ENCODE results near the gene CD84.
"Not testable (repeated sequence)": the region's sequence is repeated elsewhere in the genome, so short reads cannot be mapped to it uniquely, and the experiment has no call there.

The CD84 gene, protein sequence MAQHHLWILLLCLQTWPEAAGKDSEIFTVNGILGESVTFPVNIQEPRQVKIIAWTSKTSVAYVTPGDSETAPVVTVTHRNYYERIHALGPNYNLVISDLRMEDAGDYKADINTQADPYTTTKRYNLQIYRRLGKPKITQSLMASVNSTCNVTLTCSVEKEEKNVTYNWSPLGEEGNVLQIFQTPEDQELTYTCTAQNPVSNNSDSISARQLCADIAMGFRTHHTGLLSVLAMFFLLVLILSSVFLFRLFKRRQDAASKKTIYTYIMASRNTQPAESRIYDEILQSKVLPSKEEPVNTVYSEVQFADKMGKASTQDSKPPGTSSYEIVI

DNA sequence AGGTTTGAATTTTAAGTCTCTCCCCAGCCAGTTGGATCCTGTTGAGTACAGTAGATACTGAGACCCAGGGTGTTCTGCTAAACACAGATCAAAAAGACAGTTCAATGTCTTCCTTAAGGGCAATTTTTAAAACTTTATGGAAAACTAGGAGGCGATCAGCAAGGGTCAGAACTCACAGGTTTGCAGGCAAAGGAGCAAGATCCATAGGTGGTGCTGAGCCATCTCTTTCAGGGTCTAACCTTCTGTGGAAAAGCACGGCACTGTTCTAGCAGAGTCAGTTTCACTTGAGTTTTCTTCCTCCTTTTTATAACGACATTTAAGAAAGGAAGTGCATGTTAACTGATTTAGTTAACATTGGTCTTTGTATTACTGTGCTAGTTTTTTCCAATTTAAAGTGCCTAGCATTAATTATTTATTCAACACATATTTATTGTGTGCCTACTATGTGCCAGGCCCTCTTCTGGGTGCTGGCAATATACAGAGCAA lies at the start of gene CD84:
TSS of gene CD84 (minus strand) at position 281 of the 486 bp plus-strand sequence. CDS start at position 222, 59 bp downstream.
- peak within 1 kb of the TSS in 9 of 10 experiments; percentile 4 to 52 (median 35); a peak in 16 of 20 replicates for H3K4me3 ChIP-seq
- no peaks in the 10 kb centered on the region for H3K36me3 ChIP-seq
- TF ChIP-seq Cebpa-rat (IDR thresholded peaks at IDR 0.05) = no peak
- H3K9ac ChIP-seq = peak within 1 kb of the TSS; percentile 22 to 81 (median 50); a peak in 20 of 22 replicates
- H3K27me3 ChIP-seq = no peaks in the 10 kb centered on the region
- H3K4me2 ChIP-seq = peak within 1 kb of the TSS; percentile 53 to 97 (median 71)
- H4K20me1 ChIP-seq = no peaks in the 10 kb centered on the region
- H3K4me1 ChIP-seq = peaks cover 31 to 64% (median 38%) of the 10 kb centered on the region in 10 experiments
- peak within 1 kb of the TSS; percentile 47 to 69 (median 63) for H3K27ac ChIP-seq
- H3K9me3 ChIP-seq (replicated peaks in 1 of 11) = peaks cover 10 to 40% (median 16%) of the 10 kb centered on the region in 11 experiments; a peak in 21 of 22 replicates

DNA sequence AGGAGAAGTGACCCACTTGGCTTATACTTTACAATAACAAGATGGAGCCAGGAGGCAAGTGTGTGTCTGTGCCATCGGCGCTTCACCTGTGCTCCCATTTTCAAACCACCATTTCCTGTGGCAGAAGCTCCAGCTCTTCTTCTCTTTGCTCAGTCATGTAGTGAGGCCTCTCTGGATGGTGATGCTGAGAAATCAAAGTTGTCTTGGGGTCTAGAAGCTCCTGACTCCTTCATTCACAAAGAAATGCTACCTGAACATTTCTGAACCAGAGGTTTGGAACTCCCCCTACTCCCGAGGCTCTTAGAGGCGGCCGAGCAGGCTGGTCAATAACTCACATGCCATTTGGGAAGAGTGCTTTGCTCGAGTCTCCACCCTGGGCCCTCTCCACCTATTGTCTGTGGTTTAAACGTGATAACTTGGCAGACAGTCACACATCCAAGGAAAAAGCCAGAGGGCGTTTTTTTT lies 49.5 kb upstream of the CD84 start:
- H3K4me3 ChIP-seq = peak overlapping the region in 5 of 10 experiments; percentile 13 to 42 (median 35); a peak in 4 of 20 replicates
- no peaks in the 10 kb centered on the region for H3K9me3 ChIP-seq (replicated peaks in 1 of 11)
- H3K27me3 ChIP-seq = no peaks in the 10 kb centered on the region
- TF ChIP-seq Cebpa-rat (IDR thresholded peaks at IDR 0.05) = no peak
- H4K20me1 ChIP-seq = no peaks in the 10 kb centered on the region
- H3K27ac ChIP-seq = peak overlapping the region; percentile 62 to 82 (median 77); a peak in 21 of 22 replicates
- H3K36me3 ChIP-seq = peaks cover 0 to 54% (median 1%) of the 10 kb centered on the region in 11 experiments; a peak in 11 of 22 replicates
- peak overlapping the region; percentile 66 to 95 (median 86) for H3K4me2 ChIP-seq
- peaks cover 98 to 100% (median 100%) of the 10 kb centered on the region in 10 experiments for H3K4me1 ChIP-seq
- peak overlapping the region; percentile 34 to 75 (median 53); a peak in 18 of 22 replicates for H3K9ac ChIP-seq

DNA sequence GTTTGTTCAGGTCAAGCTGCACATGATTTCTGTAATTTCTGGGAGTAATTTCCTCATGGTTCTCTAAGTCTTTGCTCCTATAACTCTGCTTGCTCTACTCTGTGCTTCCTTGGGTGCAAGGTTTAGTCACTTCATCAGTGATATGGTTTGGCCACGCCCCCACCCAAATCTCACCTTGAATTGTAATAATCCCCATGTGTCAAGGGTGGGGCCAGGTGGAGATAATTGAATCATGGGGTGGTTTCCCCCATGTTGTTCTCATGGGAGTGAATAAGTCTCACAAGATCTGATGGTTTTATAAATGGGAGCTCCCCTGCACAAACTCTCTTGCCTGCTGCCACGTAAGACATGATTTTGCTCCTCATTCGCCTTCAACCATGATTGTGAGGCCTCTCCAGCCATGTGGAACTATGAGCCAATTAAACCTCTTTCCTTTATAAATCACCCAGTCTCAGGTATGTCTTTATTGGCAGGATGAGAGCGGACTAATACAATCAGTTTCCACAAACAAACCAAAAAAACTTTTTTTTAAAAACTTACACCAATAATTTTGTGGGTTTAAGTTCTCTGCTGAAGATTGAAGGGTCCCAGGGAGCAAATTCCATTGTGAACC lies 48.5 kb upstream of the CD84 start:
- H3K36me3 ChIP-seq = peaks cover 0 to 54% (median 8%) of the 10 kb centered on the region in 11 experiments; a peak in 9 of 22 replicates
- H3K4me1 ChIP-seq = peaks cover 99 to 100% (median 100%) of the 10 kb centered on the region in 10 experiments
- not testable (repeated sequence) for H3K9ac ChIP-seq; H3K27me3 ChIP-seq; H4K20me1 ChIP-seq; H3K9me3 ChIP-seq (replicated peaks in 1 of 11)
- 0 out of 20 replicates have a peak overlapping the region, but pooled peaks of 1 of the 10 experiments have one; percentile 2 for H3K4me3 ChIP-seq
- H3K27ac ChIP-seq = peak overlapping the region in 5 of 11 experiments; percentile 2 to 79 (median 75); a peak in 5 of 22 replicates
- H3K4me2 ChIP-seq = peak overlapping the region; percentile 66 to 95 (median 86); a peak in 21 of 22 replicates

DNA sequence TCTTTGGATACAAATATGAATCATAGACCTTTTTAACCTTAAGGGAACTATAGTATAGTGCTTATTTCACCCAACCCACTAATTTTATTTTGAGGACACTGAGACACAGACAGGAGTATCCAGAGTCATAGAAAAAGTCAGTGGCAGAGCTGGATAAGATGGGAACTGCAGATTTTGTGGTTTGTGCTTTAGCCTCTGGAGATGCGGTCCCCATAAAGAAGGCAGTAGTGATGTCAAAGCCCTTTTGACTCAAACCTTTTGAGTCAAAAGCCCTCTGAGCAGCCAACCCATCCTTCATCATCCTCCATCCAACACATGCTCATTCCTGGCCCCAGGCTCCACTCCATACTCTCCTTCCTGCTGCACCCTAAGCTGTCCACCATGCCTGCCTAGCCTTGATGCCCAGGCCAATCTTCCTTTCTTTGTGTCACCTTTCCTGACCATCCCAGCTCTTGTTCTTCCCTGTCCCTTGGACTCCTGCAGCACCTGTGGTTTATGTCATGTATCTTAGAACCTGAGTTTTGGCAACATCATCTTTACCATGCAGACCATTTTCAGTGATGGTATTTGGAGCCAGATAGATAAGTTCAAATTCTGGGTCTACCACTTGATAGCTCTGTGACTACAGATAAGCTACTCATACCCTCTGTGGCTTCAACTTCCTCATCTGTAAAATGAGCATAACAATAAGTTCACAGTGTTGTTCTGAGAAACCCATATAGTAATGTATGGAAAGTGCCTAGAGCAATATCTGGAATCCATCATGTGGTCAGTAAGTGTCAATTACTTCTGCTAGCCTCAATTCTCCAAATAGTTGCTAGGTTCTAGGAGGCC lies 47.4 kb upstream of the CD84 start:
- Histone ChIP-seq H3K36me3 (peaks cover 0 to 55% (median 11%) of the 10 kb centered on the region in 11 experiments; a peak in 10 of 22 replicates), H3K4me1 (peaks cover 94 to 100% (median 99%) of the 10 kb centered on the region in 10 experiments), H3K27ac (peak overlapping the region in 10 of 11 experiments; percentile 48 to 79 (median 67); a peak in 19 of 22 replicates), H3K9me3 (replicated peaks in 1 of 11) (no peaks in the 10 kb centered on the region; a peak in 1 of 22 replicates), H3K4me3 (peak overlapping the region in 3 of 10 experiments; percentile 21 to 52 (median 32); a peak in 2 of 20 replicates), H4K20me1 (no peaks in the 10 kb centered on the region), H3K4me2 (peak overlapping the region; percentile 66 to 95 (median 86)), H3K27me3 (no peaks in the 10 kb centered on the region), H3K9ac (peak overlapping the region in 6 of 11 experiments; percentile 38 to 70 (median 65); a peak in 7 of 22 replicates)
- no peak for TF ChIP-seq Cebpa-rat (IDR thresholded peaks at IDR 0.05)

DNA sequence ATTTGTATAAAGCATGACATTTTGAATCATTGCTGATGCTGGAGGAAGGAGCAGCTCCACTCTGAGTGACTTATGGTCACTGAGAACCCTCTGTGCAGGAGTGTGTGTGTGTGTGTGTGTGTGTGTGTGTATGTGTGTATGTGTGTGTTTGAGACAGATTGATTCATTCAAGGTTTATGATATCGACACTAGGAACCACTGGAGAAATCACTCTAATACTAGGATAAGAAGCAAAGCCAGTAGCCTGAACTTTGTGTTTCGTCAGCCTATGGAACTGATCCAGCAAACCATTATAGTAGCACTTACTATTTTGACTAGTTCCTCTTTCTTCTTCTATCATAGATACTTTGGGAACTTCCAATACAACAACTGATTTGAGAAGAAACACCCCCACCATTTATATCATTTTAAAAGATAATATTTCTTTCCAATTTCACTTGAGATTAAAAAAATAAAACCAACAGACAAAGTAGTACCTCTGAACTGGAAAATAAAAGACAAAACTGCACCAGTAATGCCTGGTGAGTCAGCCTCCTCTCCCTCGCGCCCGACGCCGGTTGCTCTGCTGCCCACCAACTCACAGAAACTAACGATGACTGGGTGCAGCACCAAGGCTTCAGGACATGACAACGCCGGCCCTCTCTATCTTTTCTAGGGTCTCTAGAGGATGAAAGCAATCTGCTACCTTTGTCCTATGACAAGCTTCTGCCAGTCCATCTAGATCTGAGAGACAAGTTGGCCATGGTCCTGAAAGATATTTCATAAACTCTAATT lies 46.6 kb upstream of the CD84 start:
- Histone ChIP-seq H3K36me3 (peaks cover 0 to 55% (median 11%) of the 10 kb centered on the region in 11 experiments; a peak in 11 of 22 replicates), H3K9me3 (replicated peaks in 1 of 11) (no peaks in the 10 kb centered on the region; a peak in 1 of 22 replicates), H3K4me2 (peak overlapping the region; percentile 66 to 95 (median 86)), H3K27me3 (no peaks in the 10 kb centered on the region), H3K9ac (peak overlapping the region in 9 of 11 experiments; percentile 23 to 70 (median 44); a peak in 18 of 22 replicates), H3K4me3 (peak overlapping the region in 7 of 10 experiments; percentile 10 to 52 (median 21); a peak in 6 of 20 replicates), H3K27ac (peak overlapping the region in 10 of 11 experiments; percentile 48 to 79 (median 67); a peak in 20 of 22 replicates), H3K4me1 (peaks cover 94 to 100% (median 97%) of the 10 kb centered on the region in 10 experiments), H4K20me1 (no peaks in the 10 kb centered on the region)
- TF ChIP-seq Cebpa-rat (IDR thresholded peaks at IDR 0.05) = no peak

DNA sequence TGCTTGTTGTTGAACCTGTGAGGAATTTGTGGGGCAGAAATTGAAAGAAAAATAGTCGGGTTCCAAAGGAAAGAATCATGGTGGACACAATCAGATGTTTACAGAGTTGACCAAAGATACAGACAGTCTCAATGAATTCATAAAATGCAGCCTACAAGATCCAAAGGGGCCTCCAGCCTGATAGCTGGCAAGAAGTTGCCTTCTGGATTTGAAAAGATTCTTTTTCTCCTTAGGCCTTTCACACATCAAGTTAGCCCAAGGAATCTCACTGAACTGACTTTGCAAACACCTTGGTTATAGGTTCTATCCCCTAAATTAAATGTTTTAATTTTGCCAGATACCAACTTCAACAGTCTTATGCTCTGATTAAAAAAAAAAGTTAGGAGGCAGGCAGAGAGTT lies 46.0 kb upstream of the CD84 start:
- Histone ChIP-seq H3K9me3 (replicated peaks in 1 of 11) (peaks cover 0 to under 1% (median 0%) of the 10 kb centered on the region in 11 experiments; a peak in 2 of 22 replicates), H3K27ac (peak overlapping the region in 10 of 11 experiments; percentile 32 to 79 (median 67); a peak in 21 of 22 replicates), H3K4me1 (peaks cover 89 to 96% (median 92%) of the 10 kb centered on the region in 10 experiments), H3K27me3 (no peaks in the 10 kb centered on the region), H3K4me3 (peak overlapping the region in 6 of 10 experiments; percentile 9 to 52 (median 26); a peak in 8 of 20 replicates), H4K20me1 (no peaks in the 10 kb centered on the region), H3K36me3 (peaks cover 0 to 61% (median 11%) of the 10 kb centered on the region in 11 experiments; a peak in 13 of 22 replicates), H3K4me2 (peak overlapping the region; percentile 66 to 95 (median 86)), H3K9ac (peak overlapping the region in 9 of 11 experiments; percentile 23 to 70 (median 44); a peak in 17 of 22 replicates)
- TF ChIP-seq Cebpa-rat (IDR thresholded peaks at IDR 0.05) = no peak

DNA sequence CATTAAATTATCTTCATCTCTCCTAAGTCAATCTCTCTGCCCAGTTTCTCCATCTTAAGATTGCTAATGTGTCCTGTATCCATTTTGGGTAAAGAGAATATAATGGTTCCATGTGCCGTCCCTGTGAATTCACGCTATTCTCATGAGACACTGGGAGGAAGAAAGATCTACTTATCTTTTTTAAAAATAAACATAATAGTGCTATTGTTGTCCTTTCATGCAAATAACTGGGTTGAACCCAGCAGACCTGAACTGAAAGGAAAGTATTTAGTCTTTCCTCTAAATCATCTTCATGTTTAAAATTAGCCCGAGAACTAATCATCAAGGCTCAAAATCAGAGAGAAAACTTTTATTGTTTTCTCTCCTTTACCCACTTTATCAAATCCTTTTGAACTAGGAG lies 45.2 kb upstream of the CD84 start:
- Histone ChIP-seq H3K27me3 (no peaks in the 10 kb centered on the region), H4K20me1 (no peaks in the 10 kb centered on the region), H3K9ac (peak overlapping the region in 6 of 11 experiments; percentile 38 to 70 (median 65); a peak in 11 of 22 replicates), H3K9me3 (replicated peaks in 1 of 11) (peaks cover 1 to 9% (median 4%) of the 10 kb centered on the region in 11 experiments; a peak in 13 of 22 replicates), H3K36me3 (peaks cover 8 to 70% (median 19%) of the 10 kb centered on the region in 11 experiments; a peak in 18 of 22 replicates), H3K4me2 (peak overlapping the region; percentile 66 to 95 (median 86)), H3K27ac (peak overlapping the region in 10 of 11 experiments; percentile 32 to 79 (median 67); a peak in 19 of 22 replicates), H3K4me1 (peaks cover 81 to 94% (median 83%) of the 10 kb centered on the region in 10 experiments), H3K4me3 (peak overlapping the region in 4 of 10 experiments; percentile 27 to 52 (median 32); a peak in 6 of 20 replicates)
- TF ChIP-seq Cebpa-rat (IDR thresholded peaks at IDR 0.05) = no peak

Measured in BLaER1 treated with 17β-estradiol and CSF1 and Interleukin-3, amounts not matched to agents 10 nM and 100 nM (cell line).